Adrenal gland (tissue), 5 donors: ENCODE measurements around the gene PIAS1.

Experiments used
- CTCF ChIP-seq, 6 experiments: fragments of 450-650 bp in 4 of 6; fragments of 200-600 bp in 2 of 6; sonication (generic) in 1 of 6; IDR thresholded peaks; 1 replicate in 5 of 6; 2 replicates in 1 of 6; pipeline versions ENCODE4 v1.5.1 to v1.8.0; 2016 to 2021; ENCODE audit warnings: antibody characterized with exemption in 6 of 6, mild to moderate bottlenecking in 2 of 6, moderate library complexity in 1 of 6
- POLR2A ChIP-seq, 2 donors: fragments of 450-650 bp; IDR thresholded peaks; one replicate each; pipeline ENCODE4 v1.6.1; 2017; ENCODE audit warnings: antibody characterized with exemption in 2 of 2, mild to moderate bottlenecking in 2 of 2, moderate library complexity in 1 of 2
- donor health status: DM: no; HTN: no; CAD: no.

- TF ChIP-seq POLR2A (IDR thresholded peaks at IDR 0.05) (no peak), CTCF (IDR thresholded peaks at IDR 0.05) (no peak)
These were observed 26.7 kb upstream of the PIAS1 start for GRCh38 chr15:68027388-68027787.
